H9 (cell line): ENCODE results near the gene KIFC3. TPM values are rescaled to one million over a fixed set of nuclear protein-coding genes. Genes with fewer than 3 reads are reported as not detected.

Experiments
- DNase-seq: peaks from one replicate; pipeline ENCODE4 v3.0.0-alpha.2; 2017
- H2AFZ ChIP-seq: one replicate; pipeline ENCODE4 v1.6.1; 2013; ENCODE audit warnings: mild to moderate bottlenecking, low read length, control low read depth, moderate library complexity
- H2AK5ac ChIP-seq: 2 replicates; pipeline ENCODE4 v1.6.1; 2013; ENCODE audit warnings: low read length, control low read depth, mixed read lengths; ENCODE audit not compliant: insufficient read length
- H2BK120ac ChIP-seq: one replicate; pipeline ENCODE4 v1.6.1; 2013; ENCODE audit warnings: low read depth, mild to moderate bottlenecking, low read length, control low read depth, inconsistent platforms; ENCODE audit not compliant: poor library complexity, severe bottlenecking
- H2BK12ac ChIP-seq: 2 replicates; pipeline ENCODE4 v1.6.1; 2013; ENCODE audit warnings: low read length, control low read depth, mixed read lengths, low read depth; ENCODE audit not compliant: insufficient read length
- H2BK15ac ChIP-seq: 2 replicates; pipeline ENCODE4 v1.6.1; 2013; ENCODE audit warnings: low read depth, low read length, control low read depth
- H2BK20ac ChIP-seq: one replicate; pipeline ENCODE4 v1.6.1; 2013; ENCODE audit warnings: low read depth, mild to moderate bottlenecking, low read length, control low read depth, inconsistent platforms; ENCODE audit not compliant: poor library complexity, severe bottlenecking
- H2BK5ac ChIP-seq: 2 replicates; pipeline ENCODE4 v1.6.1; 2013; ENCODE audit warnings: low read length, control low read depth, mixed read lengths; ENCODE audit not compliant: insufficient read length
- H3K14ac ChIP-seq: 2 replicates; pipeline ENCODE4 v1.6.1; 2013; ENCODE audit warnings: low read length, control low read depth; ENCODE audit not compliant: insufficient read depth
- H3K18ac ChIP-seq: 2 replicates; pipeline ENCODE4 v1.6.1; 2013; ENCODE audit warnings: low read depth, mild to moderate bottlenecking, mixed read lengths, low read length, control low read depth; ENCODE audit not compliant: insufficient read length
- H3K23ac ChIP-seq: 2 replicates; pipeline ENCODE4 v1.6.1; 2013; ENCODE audit warnings: low read length, control low read depth, mixed read lengths, low read depth; ENCODE audit not compliant: insufficient read length
- H3K23me2 ChIP-seq: 2 replicates; pipeline ENCODE4 v1.6.1; 2013; ENCODE audit warnings: low read depth, mild to moderate bottlenecking, mixed read lengths, low read length, control low read depth; ENCODE audit not compliant: insufficient read length, poor library complexity, severe bottlenecking
- H3K27ac ChIP-seq: 2 replicates; pipeline ENCODE4 v1.5.1; 2013; ENCODE audit warnings: low read length, control low read depth, mixed read lengths, low read depth; ENCODE audit not compliant: insufficient read length
- H3K27me3 ChIP-seq: 2 replicates; pipeline ENCODE4 v1.6.1; 2013; ENCODE audit warnings: low read length, control low read depth, inconsistent platforms; ENCODE audit not compliant: insufficient read depth
- H3K4ac ChIP-seq: 2 replicates; pipeline ENCODE4 v1.6.1; 2013; ENCODE audit warnings: low read depth, mild to moderate bottlenecking, control low read depth, inconsistent platforms, low read length, moderate library complexity
- H3K4me1 ChIP-seq: 2 replicates; pipeline ENCODE4 v1.6.1; 2013; ENCODE audit warnings: low read length, control low read depth, inconsistent platforms; ENCODE audit not compliant: insufficient read depth
- H3K4me2 ChIP-seq: 2 replicates; pipeline ENCODE4 v1.6.1; 2013; ENCODE audit warnings: low read length, control low read depth, mixed read lengths; ENCODE audit not compliant: insufficient read length, insufficient read depth
- H3K56ac ChIP-seq: 2 replicates; pipeline ENCODE4 v1.6.1; 2013; ENCODE audit warnings: low read depth, mild to moderate bottlenecking, mixed read lengths, low read length, control low read depth; ENCODE audit not compliant: insufficient read length
- H3K79me1 ChIP-seq: 2 replicates; pipeline ENCODE4 v1.6.1; 2013; ENCODE audit warnings: low read depth, mild to moderate bottlenecking, moderate library complexity, low read length, control low read depth, inconsistent platforms; ENCODE audit not compliant: insufficient read depth, poor library complexity, severe bottlenecking
- H3K79me2 ChIP-seq: 2 replicates; pipeline ENCODE4 v1.6.1; 2013; ENCODE audit warnings: low read length, control low read depth, inconsistent platforms; ENCODE audit not compliant: insufficient read depth
- H3K9ac ChIP-seq: 2 replicates; pipeline ENCODE4 v1.6.1; 2013; ENCODE audit warnings: low read length, control low read depth, mixed read lengths; ENCODE audit not compliant: insufficient read length; ENCODE audit errors: extremely low read depth
- H3K9me3 ChIP-seq: one replicate; pipeline ENCODE4 v1.6.1; 2013; ENCODE audit warnings: low read depth, low read length, inconsistent platforms; ENCODE audit not compliant: control insufficient read depth
- H3T11ph ChIP-seq: one replicate; pipeline ENCODE4 v1.6.1; 2013; ENCODE audit warnings: mild to moderate bottlenecking, low read length, control low read depth, inconsistent platforms
- H4K20me1 ChIP-seq: one replicate; pipeline ENCODE4 v1.6.1; 2013; ENCODE audit not compliant: control insufficient read depth, insufficient read length, insufficient read depth
- H4K5ac ChIP-seq: 2 replicates; pipeline ENCODE4 v1.6.1; 2013; ENCODE audit warnings: low read depth, mild to moderate bottlenecking, mixed read lengths, low read length, control low read depth; ENCODE audit not compliant: insufficient read length
- H4K8ac ChIP-seq: replicated peaks from 2 replicates; pipeline ENCODE4 v1.6.1; 2013; ENCODE audit warnings: low read length, control low read depth, mixed read lengths, low read depth; ENCODE audit not compliant: insufficient read length
- H4K91ac ChIP-seq: 2 replicates; pipeline ENCODE4 v1.6.1; 2013; ENCODE audit warnings: low read depth, mild to moderate bottlenecking, moderate library complexity, mixed read lengths, low read length, control low read depth; ENCODE audit not compliant: insufficient read length
- H3K27ac Mint-ChIP-seq, 3 experiments: 2 replicates in 2 of 3; 3 replicates in 1 of 3; pipeline ENCODE4 v1.8.0; 2020 to 2021; ENCODE audit warnings: mixed read lengths in 3 of 3, mild to moderate bottlenecking in 1 of 3, moderate library complexity in 1 of 3
- H3K27me3 Mint-ChIP-seq: 2 replicates; pipeline ENCODE4 v1.8.0; 2021; ENCODE audit warnings: low read depth, mild to moderate bottlenecking, moderate library complexity, mixed read lengths
- H3K36me3 Mint-ChIP-seq, 3 experiments: 2 replicates in 2 of 3; 3 replicates in 1 of 3; pipeline ENCODE4 v1.8.0; 2020 to 2021; ENCODE audit warnings: low read depth in 3 of 3, mixed read lengths in 3 of 3; ENCODE audit not compliant: insufficient read depth in 1 of 3
- H3K4me1 Mint-ChIP-seq, 2 experiments: 2 replicates each; pipeline ENCODE4 v1.8.0; 2020; ENCODE audit warnings: mixed read lengths in 2 of 2
- H3K4me3 Mint-ChIP-seq, 2 experiments: 2 replicates in 1 of 2; 3 replicates in 1 of 2; pipeline ENCODE4 v1.8.0; 2020 to 2021; ENCODE audit warnings: mild to moderate bottlenecking in 2 of 2, mixed read lengths in 2 of 2, moderate library complexity in 1 of 2
- H3K9me3 Mint-ChIP-seq, 2 experiments: 2 replicates in 1 of 2; 3 replicates in 1 of 2; pipeline ENCODE4 v1.8.0; 2020; ENCODE audit warnings: mild to moderate bottlenecking in 2 of 2, mixed read lengths in 2 of 2, moderate library complexity in 1 of 2
- WGBS: extraction: QIAGEN DNeasy Blood & Tissue Kit; methylation state at CpG from one replicate; pipeline ENCODE4 v1.1.7; 2013; ENCODE audit warnings: missing lambda C conversion rate, low lambda C conversion rate, mixed read lengths; ENCODE audit not compliant: insufficient read length; ENCODE audit errors: extremely low coverage; 5-methylcytosine and 5-hydroxymethylcytosine counted together
- total RNA-seq: library from RNA; stranded (reverse); gene quantifications from 2 replicates; pipeline ENCODE4 v1.2.1, GENCODE V29; 2021
- TF ChIP-seq, protein P1 (sequence below): fragments of 200-600 bp; sonication (generic); conservative IDR thresholded peaks from 3 replicates; pipeline ENCODE4 v1.8.0; 2021; ENCODE audit warnings: antibody characterized with exemption, mild to moderate bottlenecking

The KIFC3 gene
- total RNA-seq, 1 experiment from 2014 or later, result 5.0 TPM

DNA sequence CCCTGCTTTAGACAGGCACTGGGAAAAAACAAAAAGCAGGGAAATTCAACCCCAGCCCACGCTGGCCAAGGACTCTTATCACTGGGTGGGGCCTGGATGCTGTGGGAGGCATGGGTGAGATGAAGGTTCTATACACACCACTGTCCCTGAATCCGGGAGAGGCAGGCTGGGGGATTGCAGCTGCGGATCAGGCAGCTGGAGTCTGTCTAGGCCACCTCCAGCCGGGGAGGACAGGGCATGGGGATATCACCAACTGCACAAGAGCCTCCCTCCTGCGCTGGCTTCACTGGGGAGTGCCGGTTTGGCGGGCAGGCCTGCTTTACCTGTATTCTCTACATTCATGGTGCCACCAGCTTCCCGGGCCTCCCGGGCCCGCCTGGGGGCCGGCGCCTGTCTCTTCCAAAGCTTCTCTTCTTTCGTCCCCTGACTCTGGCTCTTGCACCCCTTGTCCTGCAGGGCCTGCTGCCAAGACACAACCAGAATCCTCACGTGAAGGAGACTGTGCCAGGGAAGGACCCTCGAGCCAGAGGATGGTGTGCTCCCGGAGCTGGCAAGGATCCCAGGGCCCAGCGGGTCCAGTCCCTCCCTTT, 13.9 kb downstream of the KIFC3 start:
- Histone ChIP-seq H3K23ac (no peak overlapping the region), H2AK5ac (no peak overlapping the region), H3K23me2 (no peaks in the 10 kb centered on the region), H3K56ac (no peak overlapping the region), H3K9me3 (no peaks in the 10 kb centered on the region), H2BK5ac (no peak overlapping the region), H4K20me1 (no peaks in the 10 kb centered on the region), H2BK15ac (no peak overlapping the region), H3T11ph (no peak overlapping the region), H3K79me2 (no peaks in the 10 kb centered on the region), H4K91ac (no peak overlapping the region), H2AFZ (no peak overlapping the region), H3K4me2 (no peak overlapping the region), H3K14ac (no peak overlapping the region), H3K79me1 (no peaks in the 10 kb centered on the region), H3K27ac (no peak overlapping the region), H2BK120ac (no peak overlapping the region), H2BK12ac (no peak overlapping the region), H2BK20ac (no peak overlapping the region), H3K18ac (no peak overlapping the region), H4K5ac (no peak overlapping the region), H3K9ac (no peak overlapping the region), H3K4ac (no peak overlapping the region), H3K27me3 (no peaks in the 10 kb centered on the region), H4K8ac (no peak overlapping the region), H3K4me1 (no peaks in the 10 kb centered on the region)
- Mint-ChIP-seq H3K9me3 (no peaks in the 10 kb centered on the region), H3K27ac (no peak overlapping the region; a peak in 1 of 7 replicates), H3K27me3 (no peaks in the 10 kb centered on the region; the same call in 1 of the 2 replicates), H3K4me3 (no peak overlapping the region), H3K4me1 (peaks cover 2 to 6% of the 10 kb centered on the region in 2 experiments; a peak in 2 of 4 replicates), H3K36me3 (no peaks in the 10 kb centered on the region; a peak in 1 of 7 replicates)
- WGBS, result no CpG with 5 or more reads among the region's 17 CpGs
- no peak for DNase-seq
- TF ChIP-seq, protein P1, sequence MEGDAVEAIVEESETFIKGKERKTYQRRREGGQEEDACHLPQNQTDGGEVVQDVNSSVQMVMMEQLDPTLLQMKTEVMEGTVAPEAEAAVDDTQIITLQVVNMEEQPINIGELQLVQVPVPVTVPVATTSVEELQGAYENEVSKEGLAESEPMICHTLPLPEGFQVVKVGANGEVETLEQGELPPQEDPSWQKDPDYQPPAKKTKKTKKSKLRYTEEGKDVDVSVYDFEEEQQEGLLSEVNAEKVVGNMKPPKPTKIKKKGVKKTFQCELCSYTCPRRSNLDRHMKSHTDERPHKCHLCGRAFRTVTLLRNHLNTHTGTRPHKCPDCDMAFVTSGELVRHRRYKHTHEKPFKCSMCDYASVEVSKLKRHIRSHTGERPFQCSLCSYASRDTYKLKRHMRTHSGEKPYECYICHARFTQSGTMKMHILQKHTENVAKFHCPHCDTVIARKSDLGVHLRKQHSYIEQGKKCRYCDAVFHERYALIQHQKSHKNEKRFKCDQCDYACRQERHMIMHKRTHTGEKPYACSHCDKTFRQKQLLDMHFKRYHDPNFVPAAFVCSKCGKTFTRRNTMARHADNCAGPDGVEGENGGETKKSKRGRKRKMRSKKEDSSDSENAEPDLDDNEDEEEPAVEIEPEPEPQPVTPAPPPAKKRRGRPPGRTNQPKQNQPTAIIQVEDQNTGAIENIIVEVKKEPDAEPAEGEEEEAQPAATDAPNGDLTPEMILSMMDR, result no peak
